ENCODE data around the gene OPCML. TPM values are rescaled to one million over a fixed set of nuclear protein-coding genes. Genes with fewer than 3 reads are reported as not detected.

OPCML gene
- total RNA-seq, 1 donor from 2014 or later = 0.61 TPM

GRCh38 chr11:133040289-133040900 lies 491.9 kb downstream of the OPCML start:
- peaks cover 33% of the 10 kb centered on the region for H3K4me1 Mint-ChIP-seq (ENCODE audit: low read depth, unreplicated experiment)
- H3K27me3 Mint-ChIP-seq (ENCODE audit: unreplicated experiment) = no peaks in the 10 kb centered on the region

GRCh38 chr11:133038850-133039249 lies 493.5 kb downstream of the OPCML start:
- Mint-ChIP-seq H3K36me3 (ENCODE audit: unreplicated experiment) (no peaks in the 10 kb centered on the region), H3K27me3 (ENCODE audit: unreplicated experiment) (peaks cover 1% of the 10 kb centered on the region), H3K4me1 (ENCODE audit: low read depth, unreplicated experiment) (peaks cover 30% of the 10 kb centered on the region), H3K9me3 (ENCODE audit: unreplicated experiment) (peaks cover 2% of the 10 kb centered on the region), H3K27ac (ENCODE audit: unreplicated experiment) (no peak overlapping the region), H3K4me3 (ENCODE audit: unreplicated experiment) (no peak overlapping the region)
- TF ChIP-seq CTCF (IDR thresholded peaks at IDR 0.05; ENCODE audit: partially characterized antibody, unreplicated experiment) = no peak
- no peak for DNase-seq

More at GRCh38 chr11:133040289-133040900, 491.9 kb downstream of the OPCML start:
- Mint-ChIP-seq H3K9me3 (ENCODE audit: unreplicated experiment) (peaks cover 2% of the 10 kb centered on the region), H3K27ac (ENCODE audit: unreplicated experiment) (no peak overlapping the region), H3K36me3 (ENCODE audit: unreplicated experiment) (no peaks in the 10 kb centered on the region), H3K4me3 (ENCODE audit: unreplicated experiment) (peak overlapping the region; percentile 4)
- DNase-seq = no peak
- TF ChIP-seq CTCF (IDR thresholded peaks at IDR 0.05; ENCODE audit: partially characterized antibody, unreplicated experiment) = no peak

GRCh38 chr11:133034929-133035328 lies 497.4 kb downstream of the OPCML start:
- H3K36me3 Mint-ChIP-seq (ENCODE audit: unreplicated experiment) = no peaks in the 10 kb centered on the region
- DNase-seq = no peak
- peaks cover 1% of the 10 kb centered on the region for H3K27me3 Mint-ChIP-seq (ENCODE audit: unreplicated experiment)
- H3K4me1 Mint-ChIP-seq (ENCODE audit: low read depth, unreplicated experiment) = no peaks in the 10 kb centered on the region
- H3K9me3 Mint-ChIP-seq (ENCODE audit: unreplicated experiment) = no peaks in the 10 kb centered on the region
- no peak for TF ChIP-seq CTCF (IDR thresholded peaks at IDR 0.05; ENCODE audit: partially characterized antibody, unreplicated experiment)
- no peak overlapping the region for H3K4me3 Mint-ChIP-seq (ENCODE audit: unreplicated experiment)
- H3K27ac Mint-ChIP-seq (ENCODE audit: unreplicated experiment) = no peak overlapping the region

- H3K36me3 Mint-ChIP-seq (ENCODE audit: unreplicated experiment) = no peaks in the 10 kb centered on the region
- H3K27ac Mint-ChIP-seq (ENCODE audit: unreplicated experiment) = no peak overlapping the region
- H3K9me3 Mint-ChIP-seq (ENCODE audit: unreplicated experiment) = no peaks in the 10 kb centered on the region
- no peak for DNase-seq
- peaks cover under 1% of the 10 kb centered on the region for H3K27me3 Mint-ChIP-seq (ENCODE audit: unreplicated experiment)
- no peak overlapping the region for H3K4me3 Mint-ChIP-seq (ENCODE audit: unreplicated experiment)
- H3K4me1 Mint-ChIP-seq (ENCODE audit: low read depth, unreplicated experiment) = peaks cover 1% of the 10 kb centered on the region
- no peak for TF ChIP-seq CTCF (IDR thresholded peaks at IDR 0.05; ENCODE audit: partially characterized antibody, unreplicated experiment)
Observed at GRCh38 chr11:133029107-133029506, 503.2 kb downstream of the OPCML start.

- no peaks in the 10 kb centered on the region for H3K9me3 Mint-ChIP-seq (ENCODE audit: unreplicated experiment)
- TF ChIP-seq CTCF (IDR thresholded peaks at IDR 0.05; ENCODE audit: partially characterized antibody, unreplicated experiment) = no peak
- H3K4me3 Mint-ChIP-seq (ENCODE audit: unreplicated experiment) = no peak overlapping the region
- no peak for DNase-seq
- H3K27me3 Mint-ChIP-seq (ENCODE audit: unreplicated experiment) = no peaks in the 10 kb centered on the region
- no peak overlapping the region for H3K27ac Mint-ChIP-seq (ENCODE audit: unreplicated experiment)
- H3K36me3 Mint-ChIP-seq (ENCODE audit: unreplicated experiment) = no peaks in the 10 kb centered on the region
- peaks cover 6% of the 10 kb centered on the region for H3K4me1 Mint-ChIP-seq (ENCODE audit: low read depth, unreplicated experiment)
Observed at GRCh38 chr11:133026952-133027351, 505.3 kb downstream of the OPCML start.
